LNCAP (cell line): Measurements from ENCODE around the gene APLP2.

Experiments
- TF ChIP-seq, protein P1 (sequence below): fragments of 450-650 bp; IDR thresholded peaks from 2 replicates; pipeline ENCODE4 v1.5.1; 2017; ENCODE audit warnings: mild to moderate bottlenecking

Gene APLP2

DNA sequence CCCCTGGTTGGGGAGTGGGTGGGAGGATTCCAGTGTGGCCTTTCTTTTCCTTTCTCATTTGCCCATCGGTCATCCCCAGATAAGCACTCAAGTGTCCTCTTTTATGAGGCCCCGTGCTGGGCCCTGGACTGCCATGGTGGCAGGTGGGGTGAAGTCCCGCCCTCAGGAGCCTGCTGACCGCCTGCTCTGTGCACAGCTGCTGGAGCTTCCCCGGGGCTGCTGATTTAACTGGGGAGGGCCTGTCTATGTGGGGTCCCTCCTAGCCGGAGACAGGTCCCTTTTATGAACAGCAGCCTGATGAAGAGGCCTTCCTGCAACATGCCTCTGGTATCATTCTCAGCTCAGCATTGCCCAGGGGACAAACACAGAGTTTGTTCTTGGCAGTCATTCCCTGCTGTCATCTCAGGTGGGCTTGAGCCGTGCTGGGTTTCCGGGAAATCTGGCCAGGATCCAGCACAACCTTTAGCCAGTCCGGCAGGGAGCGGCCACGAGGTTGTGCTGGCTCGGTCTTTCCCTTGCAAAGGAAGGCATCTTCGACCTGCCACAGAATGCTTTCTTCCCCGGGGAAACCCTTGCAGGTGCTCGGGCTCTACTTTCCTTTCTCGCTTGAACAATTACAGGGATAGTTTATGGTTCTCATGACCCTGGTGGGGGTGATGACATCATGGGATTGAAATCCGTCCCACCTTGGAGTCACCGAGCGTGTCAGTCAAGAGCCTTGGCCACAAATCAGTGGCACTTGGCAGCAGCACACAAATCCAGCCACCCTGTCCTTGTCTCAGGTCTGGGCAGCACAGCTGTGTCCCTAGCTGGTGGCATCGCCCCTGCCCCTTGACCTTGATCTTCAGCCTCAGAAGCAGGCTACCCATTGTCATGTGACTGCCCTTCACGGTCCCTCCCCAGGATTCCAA lies 110.0 kb downstream of the APLP2 start:
- TF ChIP-seq, protein P1, sequence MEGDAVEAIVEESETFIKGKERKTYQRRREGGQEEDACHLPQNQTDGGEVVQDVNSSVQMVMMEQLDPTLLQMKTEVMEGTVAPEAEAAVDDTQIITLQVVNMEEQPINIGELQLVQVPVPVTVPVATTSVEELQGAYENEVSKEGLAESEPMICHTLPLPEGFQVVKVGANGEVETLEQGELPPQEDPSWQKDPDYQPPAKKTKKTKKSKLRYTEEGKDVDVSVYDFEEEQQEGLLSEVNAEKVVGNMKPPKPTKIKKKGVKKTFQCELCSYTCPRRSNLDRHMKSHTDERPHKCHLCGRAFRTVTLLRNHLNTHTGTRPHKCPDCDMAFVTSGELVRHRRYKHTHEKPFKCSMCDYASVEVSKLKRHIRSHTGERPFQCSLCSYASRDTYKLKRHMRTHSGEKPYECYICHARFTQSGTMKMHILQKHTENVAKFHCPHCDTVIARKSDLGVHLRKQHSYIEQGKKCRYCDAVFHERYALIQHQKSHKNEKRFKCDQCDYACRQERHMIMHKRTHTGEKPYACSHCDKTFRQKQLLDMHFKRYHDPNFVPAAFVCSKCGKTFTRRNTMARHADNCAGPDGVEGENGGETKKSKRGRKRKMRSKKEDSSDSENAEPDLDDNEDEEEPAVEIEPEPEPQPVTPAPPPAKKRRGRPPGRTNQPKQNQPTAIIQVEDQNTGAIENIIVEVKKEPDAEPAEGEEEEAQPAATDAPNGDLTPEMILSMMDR, result no peak

DNA sequence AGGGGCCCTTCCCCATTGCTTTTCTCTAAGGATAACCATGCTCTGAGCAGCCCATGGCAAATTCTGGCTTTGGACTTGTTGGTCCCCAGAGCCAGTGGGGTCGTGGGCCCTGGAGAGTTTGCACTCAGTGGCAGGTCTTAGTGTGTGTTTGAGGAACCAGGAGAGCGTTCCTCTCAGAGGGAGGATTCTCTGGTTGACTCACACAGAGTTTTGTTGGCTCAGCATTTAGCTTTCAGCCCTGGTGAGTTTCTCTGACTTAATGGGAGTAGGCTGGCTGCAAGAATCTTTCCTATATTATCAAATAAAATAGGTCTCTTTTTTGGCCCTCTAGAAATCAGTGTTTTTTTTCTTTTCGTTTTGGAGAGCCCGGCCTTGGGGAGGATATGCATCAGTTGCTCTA lies 110.8 kb downstream of the APLP2 start:
- TF ChIP-seq, protein P1, result no peak

DNA sequence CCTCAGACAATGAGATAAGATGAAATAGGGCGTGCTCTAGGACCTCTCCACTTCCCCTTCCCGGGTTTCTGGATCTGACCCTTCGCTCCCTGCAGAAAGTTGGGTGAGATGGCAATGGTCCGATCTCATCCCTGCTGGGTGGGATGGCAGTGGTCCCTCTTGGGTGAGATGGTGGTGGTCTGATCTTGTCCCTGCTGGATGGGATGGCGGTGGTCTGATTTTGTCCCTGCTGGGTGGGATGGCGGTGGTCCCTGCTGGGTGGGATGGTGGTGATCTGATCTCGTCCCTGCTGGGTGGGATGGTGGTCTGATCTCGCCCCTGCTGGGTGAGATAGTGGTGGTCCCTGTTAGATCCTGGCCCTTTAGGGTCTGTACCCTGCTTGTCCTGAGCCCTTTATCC lies 111.2 kb downstream of the APLP2 start:
- TF ChIP-seq, protein P1, result no peak

DNA sequence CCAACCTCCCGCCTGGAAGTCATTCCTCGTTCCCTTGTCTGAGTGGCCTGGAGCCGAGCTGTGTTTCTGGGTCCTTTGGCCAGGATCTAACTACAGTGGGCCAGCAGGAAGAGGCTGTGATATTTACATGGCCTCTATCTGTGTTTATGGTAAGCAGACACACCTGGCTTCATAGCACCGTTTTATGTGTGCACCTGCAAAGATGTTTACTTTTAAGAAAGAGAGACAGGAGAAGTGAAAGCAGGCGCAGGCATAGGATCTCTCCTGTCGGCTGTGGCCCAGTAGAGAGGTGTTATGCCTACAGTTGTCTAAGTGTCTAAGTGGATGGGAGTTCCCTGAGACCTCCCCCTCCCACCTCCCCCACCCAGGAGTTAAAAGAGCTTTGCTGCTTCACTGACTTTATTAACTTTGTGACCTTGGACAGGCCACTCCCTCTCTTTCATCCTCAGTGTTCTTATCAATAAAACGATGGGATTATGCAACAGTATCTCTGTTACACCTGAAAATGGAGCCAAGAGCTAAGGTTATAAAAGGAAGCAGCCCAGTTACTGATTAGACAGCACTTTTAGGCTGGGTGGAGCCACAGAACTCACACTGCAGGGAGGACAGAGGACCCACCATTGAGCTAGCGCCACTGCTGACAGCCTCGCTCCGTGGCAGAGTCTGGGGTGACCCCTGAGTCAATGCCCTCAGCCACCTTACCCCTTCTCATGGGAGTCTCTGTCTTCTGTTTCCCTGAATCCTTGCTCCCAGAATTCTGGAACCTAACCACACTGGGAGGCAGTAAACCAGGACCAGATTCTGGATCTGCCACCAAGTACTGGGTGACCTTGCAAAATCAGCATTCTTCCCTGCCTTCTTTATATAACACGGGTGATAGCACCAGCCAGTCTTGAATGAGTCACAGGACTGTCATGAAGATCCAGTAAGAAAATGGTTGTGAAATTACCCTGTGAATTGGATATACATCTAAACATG lies 111.9 kb downstream of the APLP2 start:
- TF ChIP-seq, protein P1, result no peak

DNA sequence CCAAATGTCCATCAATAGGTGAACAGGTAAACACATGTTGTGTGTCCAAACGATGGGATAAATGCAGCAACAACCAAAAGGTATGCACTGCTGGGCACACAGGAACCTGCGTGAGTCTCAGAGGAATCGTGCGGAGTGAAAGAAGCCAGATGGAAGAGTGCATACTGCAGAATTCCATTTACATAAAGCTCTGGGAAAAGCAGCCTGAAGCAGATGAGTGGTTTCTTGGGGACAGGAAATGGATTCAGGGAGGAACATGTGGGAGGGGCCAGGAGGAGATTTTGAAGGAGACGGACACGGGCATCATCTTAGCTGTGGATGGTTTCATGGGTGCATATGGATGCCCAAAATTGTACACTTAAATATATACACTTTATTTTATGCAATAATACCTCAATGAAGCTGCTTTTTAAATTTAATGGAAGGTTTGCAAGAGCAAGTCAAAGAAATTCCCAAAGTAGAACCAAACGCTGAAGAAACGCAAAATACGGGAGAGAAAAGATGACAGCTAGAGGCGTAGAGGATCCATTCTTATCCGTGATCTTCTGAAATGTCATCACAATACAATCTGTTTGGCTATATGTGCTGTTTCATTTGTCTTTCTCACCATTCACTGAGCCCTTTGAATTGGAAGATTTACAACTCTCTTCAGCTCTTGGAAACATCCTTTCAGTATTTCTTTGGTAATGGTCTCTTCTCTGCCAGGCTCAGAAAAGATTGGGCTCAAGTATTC lies 114.3 kb downstream of the APLP2 start:
- TF ChIP-seq, protein P1, result no peak

DNA sequence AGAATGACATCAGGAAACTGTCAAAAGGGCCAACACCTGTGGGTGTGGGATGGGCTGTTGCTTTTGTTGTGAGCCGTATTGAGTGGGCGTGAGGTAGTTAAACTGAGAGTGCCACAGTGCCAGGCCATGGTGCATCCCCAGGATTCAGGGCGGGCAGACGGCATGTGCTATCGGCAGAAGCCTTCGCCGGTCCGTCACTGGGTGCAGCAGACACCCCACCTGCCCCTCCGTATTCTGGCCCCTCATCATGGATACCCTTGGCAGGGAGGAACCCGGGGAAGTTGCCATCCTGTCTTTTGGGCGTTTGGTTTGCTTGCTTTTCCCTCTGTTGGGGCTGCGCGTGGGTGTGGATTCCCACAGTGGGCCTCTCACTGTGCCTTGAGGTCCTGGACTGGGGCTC lies 117.4 kb downstream of the APLP2 start:
- TF ChIP-seq, protein P1, result no peak

DNA sequence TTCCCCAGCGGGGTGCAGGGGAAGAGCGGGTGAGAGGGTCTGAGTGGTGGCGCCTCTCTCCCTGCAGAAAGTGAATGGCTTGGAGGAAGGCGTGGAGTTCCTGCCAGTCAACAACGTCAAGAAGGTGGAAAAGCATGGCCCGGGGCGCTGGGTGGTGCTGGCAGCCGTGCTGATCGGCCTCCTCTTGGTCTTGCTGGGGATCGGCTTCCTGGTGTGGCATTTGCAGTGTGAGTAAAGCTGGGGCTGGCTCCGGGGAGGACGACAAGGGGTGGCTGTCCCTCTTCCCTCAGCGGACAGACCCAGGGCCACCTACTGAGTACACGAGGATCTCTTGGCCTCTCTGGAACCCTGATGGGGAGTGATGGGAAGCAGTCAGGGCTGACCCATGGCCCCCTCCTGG lies 118.4 kb downstream of the APLP2 start:
- TF ChIP-seq, protein P1, result no peak
